GM12892 (cell line): ENCODE measurements around the gene DTD2. TPM values are rescaled to one million over a fixed set of nuclear protein-coding genes. Genes with fewer than 3 reads are reported as not detected.

Experiments
- DNase-seq: peaks from one replicate; pipeline ENCODE4 v3.0.0; 2011; ENCODE audit not compliant: insufficient read length
- FAIRE-seq: peaks from 2 replicates; lab custom pipeline; 2011; peaks lifted over from hg19 to GRCh38; lab: Jason Lieb, UNC
- POLR2A ChIP-seq: IDR thresholded peaks from 2 replicates; pipeline ENCODE4 v1.6.1; 2011; ENCODE audit warnings: low read depth, low read length, control low read depth
- POLR2AphosphoS5 ChIP-seq: IDR thresholded peaks from 2 replicates; pipeline ENCODE4 v1.6.1; 2011; ENCODE audit warnings: low read depth, low read length, control low read depth
- TAF1 ChIP-seq: IDR thresholded peaks from 2 replicates; pipeline ENCODE4 v1.6.1; 2011; ENCODE audit warnings: low read depth, mild to moderate bottlenecking, control low read depth, low read length, borderline replicate concordance
- polyA plus RNA-seq: library from polyadenylated mRNA; unstranded; fragments of >200 nt; gene quantifications from one replicate; pipeline ENCODE4 v1.2.1, GENCODE V29; 2012; ENCODE audit warnings: missing spikeins, inconsistent platforms; ENCODE audit not compliant: missing spikeins

The DTD2 gene
- 13.9 TPM for polyA plus RNA-seq

DNA sequence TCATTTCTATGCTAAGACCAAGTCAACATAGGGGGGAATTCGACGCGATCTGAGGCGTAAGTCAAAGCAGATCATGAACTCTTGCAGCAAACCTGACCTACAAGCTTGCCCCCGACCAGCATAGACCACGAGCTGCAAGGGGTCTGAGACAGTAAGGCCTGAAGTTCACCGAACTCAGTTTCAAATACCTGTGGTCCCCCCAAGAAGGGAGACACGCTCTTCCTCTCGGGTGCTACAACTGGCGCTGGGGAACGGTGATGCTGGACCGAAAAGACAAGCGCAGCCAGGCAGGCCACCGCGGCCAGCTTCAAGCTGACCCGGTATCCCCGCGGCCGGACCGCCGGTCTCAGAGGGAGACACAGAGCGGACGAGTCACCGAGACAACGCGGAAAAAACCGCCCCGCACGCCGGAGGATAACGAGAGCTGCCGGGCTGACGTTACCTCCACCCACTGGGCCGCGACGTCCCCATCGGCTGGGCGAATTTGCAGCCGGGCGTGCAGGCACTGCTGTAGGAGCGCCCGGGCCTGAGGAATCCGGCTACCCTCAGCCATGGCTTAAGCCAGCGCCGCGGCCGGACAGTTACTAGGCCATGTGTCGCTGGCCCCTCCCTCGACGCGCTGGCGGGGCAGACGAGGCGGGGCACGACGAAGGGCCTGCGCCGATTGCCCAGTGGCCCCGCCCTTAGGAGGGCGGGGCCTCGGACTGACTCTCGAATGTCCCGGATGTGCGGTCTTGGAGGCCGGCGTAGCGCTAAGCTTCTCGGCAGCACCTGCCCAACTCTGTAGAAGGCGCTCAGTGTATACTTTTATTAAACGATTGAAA, at the start of gene DTD2:
Gene DTD2, minus strand, starts transcription at position 666 of the 824 bp plus-strand sequence. Its CDS starts 113 bp downstream, at position 553.
- TF ChIP-seq POLR2AphosphoS5 = peak; percentile 88
- TF ChIP-seq TAF1 = 0 out of 2 replicates have a peak, but pooled peaks have one; percentile 45
- TF ChIP-seq POLR2A = peak; percentile 90
- FAIRE-seq (peak; percentile 97), DNase-seq (peak; percentile 85)

DNA sequence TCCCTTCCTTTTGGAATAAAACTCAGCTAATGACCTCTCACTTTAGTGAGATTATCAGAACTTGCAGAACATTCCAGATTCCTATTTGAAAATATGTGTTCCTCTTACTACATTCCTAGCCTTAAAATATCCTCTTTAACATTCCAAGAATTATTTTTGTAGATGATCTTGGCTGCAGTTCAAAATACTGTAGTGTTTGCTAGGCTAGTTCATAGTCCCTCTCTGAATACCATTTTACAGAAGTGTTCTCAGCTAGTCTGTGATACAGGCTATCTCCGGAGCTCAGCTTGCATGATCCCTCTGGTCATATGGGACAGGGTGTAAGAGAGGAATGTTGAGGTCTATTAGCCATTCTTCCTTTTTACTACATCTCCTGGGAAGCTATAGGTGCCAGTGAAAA, 48.1 kb upstream of the DTD2 start:
- FAIRE-seq (no peak), DNase-seq (no peak)
- TF ChIP-seq POLR2AphosphoS5 (no peak), POLR2A (no peak), TAF1 (no peak)

DNA sequence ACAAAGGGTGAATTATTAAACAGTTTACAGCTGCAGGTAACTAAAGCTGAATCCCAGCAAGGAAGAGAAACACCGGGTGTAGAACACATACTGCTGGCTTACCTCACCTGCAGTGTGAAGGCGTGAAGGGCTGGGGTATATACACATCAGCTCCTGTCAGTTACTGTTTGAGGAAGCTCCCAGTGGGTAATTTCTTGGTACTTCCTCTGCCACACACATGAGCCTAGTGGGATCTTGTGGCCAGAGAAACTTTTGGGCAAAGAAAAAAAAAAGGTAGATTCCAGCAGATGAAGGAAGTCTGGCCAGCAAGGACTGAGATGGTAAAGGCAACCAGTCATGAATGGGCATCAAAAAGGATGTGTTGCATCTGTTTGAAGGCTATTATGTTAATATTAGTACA, 44.6 kb upstream of the DTD2 start:
- no peak for DNase-seq
- TF ChIP-seq TAF1 (no peak), POLR2AphosphoS5 (no peak), POLR2A (no peak)
- no peak for FAIRE-seq

DNA sequence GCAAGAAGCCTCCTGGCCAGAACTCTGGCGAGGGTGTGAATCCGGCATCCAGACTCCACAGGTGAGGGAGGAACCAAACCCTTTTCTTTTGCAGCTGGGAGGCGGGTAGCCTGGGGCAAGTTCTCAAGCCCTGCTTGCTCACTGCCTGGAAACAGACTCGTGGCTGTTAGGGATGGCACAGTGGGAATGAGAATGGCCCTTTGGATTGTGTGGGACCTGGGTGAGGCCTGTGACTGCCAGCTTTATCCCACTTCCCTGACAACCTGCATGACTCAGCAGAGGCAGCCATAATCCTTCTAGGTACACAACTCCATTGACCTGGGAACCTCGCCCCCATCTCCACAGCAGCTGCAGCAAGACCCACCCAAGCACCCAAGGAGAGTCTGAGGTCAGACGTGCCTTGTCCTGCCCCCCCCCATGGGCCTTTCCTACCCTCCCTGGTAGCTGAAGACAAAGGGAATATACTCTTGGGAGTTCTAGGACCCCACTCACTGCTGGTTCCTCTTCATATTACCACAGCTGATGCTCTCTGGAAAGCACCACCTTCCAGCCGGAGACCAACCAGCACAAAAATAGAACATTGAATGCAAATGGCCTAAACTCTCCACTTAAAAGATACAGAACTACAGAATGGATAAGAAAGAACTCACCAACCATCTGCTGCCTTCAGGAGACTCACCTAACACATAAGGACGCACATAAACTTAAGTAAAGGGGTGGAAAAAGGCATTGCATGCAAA, 35.6 kb upstream of the DTD2 start:
- no peak for TF ChIP-seq TAF1
- no peak for FAIRE-seq
- no peak for DNase-seq

DNA sequence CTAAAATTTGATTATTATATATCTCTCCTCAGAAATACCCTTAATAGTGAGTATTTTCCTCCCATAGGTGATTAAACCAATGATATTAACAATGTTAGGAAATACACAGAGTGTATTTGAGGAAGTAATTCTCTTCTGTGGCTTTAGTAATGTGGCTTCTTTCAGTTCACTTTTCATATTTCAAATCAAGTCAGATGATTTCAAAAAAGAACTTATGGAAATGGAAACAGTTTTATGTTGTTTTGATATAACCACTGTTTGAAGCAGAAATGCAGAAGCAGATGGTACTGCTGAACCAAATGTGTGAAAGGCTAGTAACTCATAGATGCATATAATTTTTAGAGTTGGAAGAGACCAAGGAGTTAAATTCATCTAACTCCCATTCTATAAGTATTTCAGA, 32.4 kb upstream of the DTD2 start:
- FAIRE-seq (no peak), DNase-seq (no peak)
- TF ChIP-seq POLR2AphosphoS5 = no peak
- no peak for TF ChIP-seq POLR2A
- no peak for TF ChIP-seq TAF1

DNA sequence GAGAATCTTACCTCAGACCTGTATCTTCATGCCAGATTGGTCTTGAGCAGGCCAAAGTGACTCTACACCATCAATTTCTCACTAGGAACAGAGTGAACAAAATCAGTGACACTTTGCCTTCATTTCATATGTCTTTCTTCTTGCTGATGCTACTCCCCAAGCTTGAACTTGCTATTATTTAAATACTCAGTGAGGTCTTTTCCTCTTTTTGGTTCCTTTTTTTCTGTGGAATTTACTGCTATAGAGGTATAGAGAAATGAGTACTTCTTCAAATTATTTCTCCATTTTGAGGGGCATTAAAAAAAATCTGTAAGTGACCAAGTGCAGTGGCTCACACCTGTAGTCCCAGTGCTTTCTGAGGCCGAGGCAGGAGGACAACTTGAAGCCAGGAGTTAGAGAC, 30.6 kb upstream of the DTD2 start, which contains the start of gene GPR33:
Gene GPR33, minus strand, starts transcription at position 154 of the 400 bp plus-strand sequence. CDS start 4,074 bp downstream, outside the sequence.
- TF ChIP-seq POLR2AphosphoS5 (no peak), POLR2A (no peak), TAF1 (no peak)
- FAIRE-seq = no peak
- DNase-seq = no peak

DNA sequence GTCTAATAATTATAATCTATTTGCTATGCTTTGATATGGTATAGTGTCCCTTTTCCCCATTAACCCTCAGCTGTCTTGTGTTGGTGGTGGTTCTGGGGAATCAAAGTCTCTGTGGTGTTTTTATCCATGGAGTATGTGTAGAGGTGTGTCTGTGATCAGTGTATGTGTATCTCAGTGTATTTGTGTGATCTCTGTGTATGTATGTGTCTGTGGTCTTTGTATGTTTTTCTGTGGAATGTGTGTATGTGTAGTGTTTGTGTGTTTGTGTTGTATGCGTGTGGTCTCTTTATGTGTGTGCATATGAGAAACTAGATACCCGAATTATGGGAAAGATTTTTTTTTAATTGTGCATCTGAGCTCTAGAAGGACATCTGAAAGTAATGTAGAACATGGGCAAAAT, 29.5 kb upstream of the DTD2 start:
- no peak for FAIRE-seq
- TF ChIP-seq TAF1 (no peak), POLR2AphosphoS5 (no peak), POLR2A (no peak)
- DNase-seq = no peak

DNA sequence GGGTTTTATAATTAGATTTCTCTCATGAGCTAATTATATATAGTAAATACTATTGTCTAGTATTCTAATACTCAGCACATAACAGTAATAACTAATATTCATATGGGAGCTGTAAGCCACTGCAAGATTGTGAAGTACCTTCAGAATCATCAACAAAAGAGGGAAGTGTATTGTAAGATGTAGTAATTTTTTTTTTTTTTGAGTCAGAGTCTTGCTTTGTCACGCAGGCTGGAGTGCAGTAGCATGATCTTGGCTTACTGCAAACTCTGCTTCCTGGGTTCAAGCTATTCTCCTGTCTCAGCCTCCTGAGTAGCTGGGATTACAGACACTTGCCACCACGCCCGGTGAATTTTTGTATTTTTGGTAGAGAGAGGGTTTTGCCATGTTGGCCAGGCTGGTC, 27.4 kb upstream of the DTD2 start:
- FAIRE-seq (no peak), DNase-seq (no peak)
- TF ChIP-seq POLR2AphosphoS5 (no peak), POLR2A (no peak), TAF1 (no peak)

DNA sequence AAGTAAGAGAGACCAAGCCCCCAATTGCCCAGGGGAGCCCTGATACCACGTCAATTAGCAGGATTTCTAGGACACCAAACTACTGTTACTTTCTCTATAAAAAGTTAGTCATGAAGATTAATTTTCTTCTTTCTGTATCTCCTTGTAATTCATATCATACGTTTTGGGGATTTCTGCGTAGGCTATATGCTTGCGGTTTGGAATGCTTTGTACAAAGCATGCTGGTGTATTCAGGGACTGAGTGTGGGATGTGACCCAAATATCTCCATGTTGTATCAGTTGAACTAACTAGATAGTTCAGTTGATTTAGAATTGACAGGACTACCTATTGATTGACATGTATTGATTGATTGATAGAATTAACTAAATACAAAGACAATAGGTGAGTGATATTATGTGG, 22.9 kb upstream of the DTD2 start:
- no peak for TF ChIP-seq POLR2AphosphoS5
- no peak for TF ChIP-seq TAF1
- TF ChIP-seq POLR2A = no peak
- FAIRE-seq = no peak
- no peak for DNase-seq

DNA sequence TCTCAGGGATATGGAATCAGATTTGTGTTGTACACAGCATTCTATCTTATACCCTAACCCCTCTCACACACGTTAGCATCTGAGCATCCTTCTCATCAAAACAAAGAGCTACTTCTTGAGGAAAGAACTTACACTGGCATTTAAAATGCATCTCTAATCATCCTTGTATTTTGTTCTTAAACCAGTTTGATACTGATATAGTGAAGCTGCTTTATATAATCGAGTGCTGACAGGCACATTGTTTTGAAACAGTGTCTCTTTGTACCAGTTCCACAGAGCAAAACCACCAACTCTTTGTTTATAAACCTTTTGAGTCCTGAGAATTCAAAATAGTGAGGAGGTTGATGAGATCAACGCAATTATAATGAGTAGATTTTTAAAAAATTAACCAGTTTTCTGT, 21.7 kb upstream of the DTD2 start:
- no peak for TF ChIP-seq TAF1
- no peak for TF ChIP-seq POLR2A
- no peak for TF ChIP-seq POLR2AphosphoS5
- no peak for DNase-seq
- FAIRE-seq = no peak

DNA sequence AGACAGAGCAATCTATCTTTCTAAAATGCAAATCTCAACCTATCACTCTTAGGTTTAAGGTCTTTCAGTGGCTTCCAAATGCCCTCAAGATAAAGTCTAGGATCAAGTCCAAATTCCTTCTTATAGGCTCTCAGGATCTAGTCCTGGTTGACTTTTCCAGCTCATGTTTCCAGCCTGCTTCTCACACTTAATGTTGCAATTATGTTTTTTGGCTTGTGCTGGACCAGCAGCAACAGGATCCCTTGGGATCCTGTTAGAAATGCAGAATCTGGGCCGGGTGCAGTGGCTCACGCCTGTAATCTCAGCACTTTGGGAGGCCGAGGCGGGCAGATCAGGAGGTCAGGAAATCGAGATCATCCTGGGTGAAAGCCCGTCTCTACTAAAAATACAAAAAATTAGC, 19.9 kb upstream of the DTD2 start:
- DNase-seq (no peak), FAIRE-seq (no peak)
- TF ChIP-seq POLR2AphosphoS5 (no peak), POLR2A (no peak), TAF1 (no peak)
